HG03575 (cell line): ENCODE measurements around the gene ASB11.
"Not testable (repeated sequence)": the region's sequence is repeated elsewhere in the genome, so short reads cannot be mapped to it uniquely, and the experiment has no call there.

Experiments
- ATAC-seq: cut with Tn5 transposase; IDR thresholded peaks from one replicate; pipeline ENCODE4 v1.9.1; 2021; ENCODE audit not compliant: unreplicated experiment, insufficient number of reproducible peaks, low FRiP score; ENCODE audit errors: extremely low read depth

Gene ASB11

GRCh38 chrX:15314472-15314871 lies 968 bp downstream of the ASB11 start:
- no peak for ATAC-seq

- no peak for ATAC-seq
Measured at GRCh38 chrX:15311119-15311518, 4.3 kb downstream of the ASB11 start.

DNA sequence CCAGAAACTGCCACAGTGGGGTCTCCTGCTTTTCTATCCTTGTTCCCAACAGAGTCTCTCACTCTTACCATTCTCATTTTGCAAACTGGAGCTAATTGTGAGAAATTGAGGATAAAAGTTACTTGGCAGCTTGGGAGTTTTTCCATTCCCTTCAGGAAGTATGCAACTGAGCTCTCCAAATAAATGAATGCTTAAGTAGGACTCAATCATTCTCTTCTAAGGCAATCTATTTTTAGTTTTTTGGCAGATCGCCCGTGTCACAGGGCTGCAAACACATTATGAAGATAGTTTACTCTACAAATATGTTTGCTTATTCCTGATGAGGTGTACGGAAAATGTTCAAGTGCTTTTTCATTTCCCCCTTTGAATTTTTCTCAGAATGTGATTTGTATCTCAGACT lies 5.3 kb downstream of the ASB11 start:
- no peak for ATAC-seq

DNA sequence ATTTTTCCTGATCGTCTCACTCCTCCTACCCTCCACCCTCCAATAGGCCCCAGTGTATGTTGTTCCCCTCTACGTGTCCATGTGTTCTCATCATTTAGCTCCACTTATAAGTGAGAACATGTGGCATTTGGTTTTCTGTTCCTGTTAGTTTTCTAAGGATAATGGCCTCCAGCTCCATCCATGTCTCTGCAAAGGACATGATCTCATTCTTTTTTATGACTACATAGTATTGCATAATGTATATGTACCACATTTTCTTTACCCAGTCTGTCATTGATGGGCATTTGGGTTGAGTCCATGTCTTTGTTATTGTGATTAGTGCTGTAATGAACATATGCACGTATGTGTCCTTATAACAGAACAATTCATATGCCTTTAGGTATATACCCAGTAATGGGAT lies 9.5 kb downstream of the ASB11 start:
- not testable (repeated sequence) for ATAC-seq

- ATAC-seq, result no peak
Measured at GRCh38 chrX:15301924-15302323, 13.5 kb downstream of the ASB11 start.

DNA sequence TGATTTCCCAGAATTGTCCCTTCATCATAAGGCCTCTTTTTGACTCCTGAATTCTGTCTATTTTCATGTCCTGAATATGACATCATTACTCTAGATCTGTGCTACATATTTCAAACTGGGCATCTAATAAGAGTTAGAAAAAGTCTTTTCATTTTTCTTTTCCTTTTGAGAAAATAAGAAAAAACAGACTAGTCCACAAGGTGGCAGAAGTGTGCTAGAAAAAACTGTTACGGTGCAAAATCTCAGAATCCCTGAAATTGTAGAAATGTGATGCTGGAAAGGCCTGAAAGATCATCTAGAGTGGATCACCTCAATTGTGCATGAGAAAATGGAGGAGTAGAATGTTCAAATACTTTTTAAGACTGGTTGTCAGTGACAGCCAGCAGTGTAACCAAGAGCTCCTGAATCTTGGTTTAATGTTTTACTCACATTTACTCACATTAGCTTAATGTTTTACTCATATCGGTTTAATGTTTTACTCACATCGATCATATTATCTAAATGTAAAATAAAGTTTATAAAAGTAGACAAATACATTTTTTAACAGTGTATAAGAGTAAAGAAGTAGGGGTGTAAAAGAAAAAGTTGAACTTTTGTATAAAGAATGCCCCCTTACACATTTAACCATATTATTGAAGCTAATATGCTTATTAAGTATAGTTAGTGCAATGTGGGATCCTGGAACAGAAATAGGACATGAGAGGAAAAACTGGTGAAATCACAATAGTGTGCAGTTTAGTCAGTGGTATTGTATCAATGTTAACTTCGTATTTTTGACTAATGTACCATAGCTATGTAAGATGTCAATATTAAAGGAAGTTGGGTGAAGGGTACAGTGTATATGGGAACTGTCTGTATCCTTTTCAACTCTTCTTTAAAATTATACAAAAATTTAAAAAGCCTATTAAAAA lies 15.2 kb downstream of the ASB11 start:
- ATAC-seq, result no peak

- no peak for ATAC-seq
Measured at GRCh38 chrX:15298780-15299179, 16.7 kb downstream of the ASB11 start.

DNA sequence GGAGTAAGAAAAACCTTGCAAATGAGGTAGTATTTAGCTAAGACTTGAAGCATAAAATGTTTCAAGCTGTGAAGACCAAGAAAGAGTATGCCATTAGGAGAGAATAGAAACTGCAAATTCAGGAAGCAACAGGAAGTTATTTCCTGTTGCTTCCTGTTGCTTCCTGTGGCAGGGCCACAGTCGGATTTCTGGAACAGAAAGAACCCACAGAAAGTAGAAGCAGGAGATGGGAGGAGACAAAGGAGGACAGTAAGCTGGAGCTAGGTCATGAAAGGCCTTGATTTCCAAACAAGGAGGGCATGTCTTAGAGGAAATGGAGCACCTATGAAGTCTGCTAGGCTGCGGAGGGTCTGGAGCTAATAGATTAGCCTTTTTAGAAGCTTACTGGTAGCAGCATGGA lies 17.2 kb downstream of the ASB11 start:
- no peak for ATAC-seq

GRCh38 chrX:15293451-15293850 lies 22.0 kb downstream of the ASB11 start:
- no peak for ATAC-seq

- ATAC-seq, result no peak
Measured at GRCh38 chrX:15292861-15293260, 22.6 kb downstream of the ASB11 start.

DNA sequence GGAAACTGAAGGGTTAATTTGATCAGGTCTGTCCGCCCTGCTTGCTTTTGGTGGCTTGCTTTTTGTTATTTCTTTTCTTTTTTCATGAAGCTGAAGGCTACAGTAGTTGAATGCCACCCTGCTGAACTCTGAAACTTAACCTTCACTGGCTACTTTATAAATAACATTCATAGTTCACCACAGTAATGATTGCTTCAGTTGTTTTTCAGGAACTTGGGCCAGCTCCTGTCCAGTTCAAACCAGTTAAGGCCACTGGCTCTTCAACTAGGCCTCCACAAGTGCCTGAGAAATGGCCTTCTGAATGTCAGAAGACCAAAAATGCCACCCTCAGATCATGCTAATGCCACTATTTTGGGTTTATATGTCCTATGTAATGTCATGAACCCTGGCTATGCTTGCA lies 37.8 kb downstream of the ASB11 start:
- ATAC-seq, result no peak

DNA sequence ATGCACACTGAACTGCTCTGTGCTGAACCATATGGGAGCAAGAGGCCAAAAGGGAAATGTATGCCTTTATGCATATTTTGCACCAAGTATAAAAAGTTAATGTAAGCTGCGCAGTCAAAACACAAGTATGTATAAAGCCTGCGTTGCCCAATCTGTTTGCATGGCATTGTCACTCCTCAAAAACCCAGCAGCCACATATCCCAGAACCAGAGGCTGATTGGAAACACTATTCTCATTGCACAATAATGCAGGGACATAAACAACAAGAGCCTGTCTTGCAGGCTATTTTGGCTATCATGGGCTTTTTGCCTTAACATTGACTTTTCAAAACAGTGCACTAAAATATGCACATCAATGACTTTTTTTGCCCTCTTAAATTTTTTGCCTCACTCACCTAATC lies 40.5 kb downstream of the ASB11 start:
- ATAC-seq, result no peak

- ATAC-seq, result not testable (repeated sequence)
Measured at GRCh38 chrX:15273275-15273674, 42.2 kb downstream of the ASB11 start.

GRCh38 chrX:15271757-15272156 lies 43.7 kb downstream of the ASB11 start:
- ATAC-seq, result no peak

DNA sequence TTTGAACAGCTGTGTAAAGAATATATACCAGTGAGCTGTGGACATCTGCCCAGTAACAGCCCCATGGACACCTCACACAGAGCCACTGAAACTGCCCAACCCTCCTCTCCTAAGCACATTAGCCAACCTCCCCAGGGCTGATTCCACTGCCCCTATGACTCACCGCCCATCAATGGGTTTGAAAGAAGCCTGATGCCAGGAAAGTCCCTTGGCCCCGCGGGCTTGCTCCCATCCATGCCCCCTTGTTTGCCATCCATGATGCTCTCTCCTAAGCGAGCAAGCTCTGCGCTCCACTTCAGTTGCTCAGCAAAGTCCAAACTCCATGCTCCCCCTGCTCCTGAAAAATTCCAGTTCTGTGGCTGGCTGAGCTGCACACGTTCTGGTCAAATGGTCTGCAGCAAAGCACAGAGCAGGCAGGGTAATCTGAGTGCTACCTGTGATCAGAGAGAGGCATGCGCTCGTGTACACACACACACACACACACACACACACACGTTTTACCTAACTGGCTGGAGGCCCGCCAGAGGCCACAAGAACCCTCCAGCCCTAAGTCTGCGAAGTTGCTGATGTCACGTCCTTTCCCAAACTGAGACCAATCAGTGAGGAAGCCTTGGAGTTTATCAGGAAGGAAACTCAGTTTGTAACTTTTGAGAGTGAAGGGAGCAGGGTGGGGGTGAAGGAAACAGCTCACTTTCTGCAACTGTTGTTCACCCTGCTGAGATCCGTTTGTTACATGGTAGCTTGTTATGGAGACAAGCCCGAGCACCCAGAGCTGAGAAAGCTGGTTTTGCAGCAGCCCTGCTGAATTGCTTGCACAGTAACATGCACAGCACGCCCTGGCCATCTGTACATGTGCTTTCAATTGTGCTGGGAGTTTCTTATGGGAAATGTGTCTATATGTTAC lies 45.6 kb downstream of the ASB11 start, which contains the start of gene ASB9:
TSS of gene ASB9 (minus strand) at position 466 of the 904 bp plus-strand sequence. CDS start at position 257, 209 bp downstream.
- peak; percentile 68 for ATAC-seq

DNA sequence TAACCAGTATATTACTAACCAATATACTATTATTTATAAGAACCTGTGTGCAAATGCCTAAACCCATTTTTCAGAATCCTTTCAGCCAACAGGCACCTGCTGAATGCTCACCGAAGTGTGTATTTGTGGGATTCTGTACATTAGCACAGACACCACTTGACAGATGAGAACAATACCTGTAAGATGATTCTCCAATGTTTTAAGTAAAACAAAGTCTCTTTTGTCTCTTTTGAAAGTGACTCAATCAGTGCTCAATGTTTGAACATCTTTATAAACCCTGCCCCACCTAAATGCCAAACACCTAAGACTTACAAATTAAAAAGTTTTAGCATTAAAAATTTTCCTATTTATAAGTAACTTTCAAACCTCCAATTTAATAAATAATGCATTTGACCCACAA lies 46.3 kb downstream of the ASB11 start:
- no peak for ATAC-seq

DNA sequence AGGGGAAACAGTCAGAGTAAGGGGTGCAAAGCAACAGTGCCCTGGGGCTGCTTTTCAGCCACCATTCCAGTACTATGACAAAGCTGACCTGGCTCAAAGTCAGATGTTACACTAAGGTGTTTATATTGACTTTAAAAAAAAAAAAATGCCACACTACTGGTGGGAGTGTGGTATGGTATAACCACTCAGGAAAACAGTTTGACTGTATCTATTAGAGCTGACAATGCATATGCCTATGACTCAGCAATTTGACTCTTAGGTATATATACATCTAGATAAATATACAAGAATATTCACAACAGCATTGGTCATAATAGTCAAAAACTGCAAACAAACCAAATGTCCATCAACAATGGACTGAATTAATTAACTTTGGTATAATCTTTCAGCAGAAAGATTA lies 60.6 kb downstream of the ASB11 start:
- no peak for ATAC-seq

DNA sequence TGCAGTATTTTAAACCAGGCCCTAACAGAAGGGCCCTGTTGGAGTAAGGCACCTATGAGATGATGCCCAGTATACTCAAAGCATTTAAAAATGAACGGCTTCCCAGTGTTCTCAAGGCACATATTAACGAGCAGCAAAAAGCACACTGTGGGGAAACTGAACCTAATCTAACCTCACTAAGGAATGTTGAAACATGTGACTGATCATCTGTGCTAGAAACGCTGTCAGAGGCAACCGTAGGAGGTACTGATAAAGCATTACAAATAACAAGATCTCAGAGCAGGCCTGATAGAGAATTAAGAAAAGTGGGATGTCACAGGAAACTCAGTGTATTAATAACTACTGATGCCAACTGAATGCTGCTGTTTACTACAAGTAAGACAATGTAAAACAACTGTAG lies 69.5 kb downstream of the ASB11 start:
- ATAC-seq, result no peak

DNA sequence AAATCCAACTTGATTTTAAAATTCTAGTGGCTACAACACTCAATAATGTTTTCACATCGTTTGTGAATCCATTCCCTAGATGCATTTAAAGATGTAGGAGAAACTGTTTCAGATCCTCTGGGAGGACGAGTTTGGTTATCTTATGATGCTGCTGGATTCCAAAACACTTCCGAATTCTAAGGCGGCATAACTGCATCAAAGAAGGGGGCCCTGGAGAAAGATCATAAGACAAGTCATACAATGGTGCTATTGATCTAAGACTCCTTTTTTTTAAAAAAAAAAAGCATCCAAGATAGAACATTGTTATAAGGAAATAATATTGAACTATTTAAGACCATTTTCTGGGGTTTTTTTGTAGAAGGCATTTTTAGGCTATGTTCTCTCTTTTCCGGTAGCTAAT lies 71.0 kb downstream of the ASB11 start:
- ATAC-seq, result no peak
